Measurements from ENCODE around the gene OASL. TPM values are rescaled to one million over a fixed set of nuclear protein-coding genes. Genes with fewer than 3 reads are reported as not detected.

Gene OASL
- total RNA-seq, 1 experiment from 2014 or later: not detected

DNA sequence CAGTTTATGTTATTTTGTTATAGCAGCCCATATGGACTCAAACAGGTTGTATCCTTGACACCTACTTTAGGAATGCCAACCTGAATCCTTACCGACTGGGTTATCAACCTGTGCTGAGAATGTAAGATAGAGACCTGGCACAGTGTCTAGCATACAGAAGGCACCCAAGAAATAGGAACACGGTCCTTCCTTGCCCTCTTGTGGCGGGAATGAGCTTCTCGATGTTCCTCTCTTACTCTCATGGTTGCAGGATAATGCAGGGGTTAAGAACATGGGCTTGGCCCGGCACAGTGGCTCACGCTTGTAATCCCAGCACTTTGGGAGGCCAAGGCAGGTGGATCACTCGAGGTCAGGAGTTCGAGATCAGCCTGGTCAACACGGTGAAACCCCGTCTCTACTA is 29.3 kb downstream of the OASL start:
- no peak overlapping the region for H3K27ac ChIP-seq (ENCODE audit: insufficient read length, low read depth, low read length)
- no peak overlapping the region for H2BK12ac ChIP-seq (ENCODE audit: insufficient read length, low read depth, low read length)
- no peak overlapping the region for H4K91ac ChIP-seq (ENCODE audit: insufficient read length, low read depth, low read length)
- no peaks in the 10 kb centered on the region for H3K27me3 ChIP-seq (ENCODE audit: insufficient read depth, low read length)
- no peak overlapping the region for H3T11ph ChIP-seq (ENCODE audit: low read length)
- no peaks in the 10 kb centered on the region for H3K4me1 ChIP-seq (ENCODE audit: insufficient read depth, low read length)
- H3K9ac ChIP-seq (ENCODE audit: extremely low read depth, insufficient read length, low read length): no peak overlapping the region
- Mint-ChIP-seq H3K9me3 (no peaks in the 10 kb centered on the region), H3K27ac (no peak overlapping the region), H3K27me3 (ENCODE audit: low read depth) (no peaks in the 10 kb centered on the region), H3K4me3 (no peak overlapping the region), H3K36me3 (ENCODE audit: insufficient read depth in 1 of 3, low read depth in 3 of 3) (peaks cover 32 to 68% (median 57%) of the 10 kb centered on the region in 3 experiments), H3K4me1 (no peaks in the 10 kb centered on the region; a peak in 2 of 4 replicates)
- peak; percentile 74 for DNase-seq
- H3K23ac ChIP-seq (ENCODE audit: insufficient read length, low read depth, low read length): no peak overlapping the region
- H2AFZ ChIP-seq (ENCODE audit: low read length): no peak overlapping the region
- H2AK5ac ChIP-seq (ENCODE audit: insufficient read length, low read length): no peak overlapping the region
- peak; percentile 73 for TF ChIP-seq CTCF (conservative IDR thresholded peaks at IDR 0.05)
- H3K79me1 ChIP-seq (ENCODE audit: insufficient read depth, low read depth, low read length, poor library complexity, severe bottlenecking): no peaks in the 10 kb centered on the region
- WGBS (ENCODE audit: extremely low coverage, insufficient read length, low lambda C conversion rate): no CpG with 5 or more reads among the region's 10 CpGs
- H2BK120ac ChIP-seq (ENCODE audit: low read depth, low read length, poor library complexity, severe bottlenecking): no peak overlapping the region
- no peaks in the 10 kb centered on the region for H4K20me1 ChIP-seq (ENCODE audit: control insufficient read depth, insufficient read depth, insufficient read length)
- no peak overlapping the region for H2BK20ac ChIP-seq (ENCODE audit: low read depth, low read length, poor library complexity, severe bottlenecking)
- H3K9me3 ChIP-seq (ENCODE audit: control insufficient read depth, low read depth, low read length): no peaks in the 10 kb centered on the region
- no peak overlapping the region for H3K56ac ChIP-seq (ENCODE audit: insufficient read length, low read depth, low read length)
- no peak overlapping the region for H4K8ac ChIP-seq (replicated peaks; ENCODE audit: insufficient read length, low read depth, low read length)
- H3K4me2 ChIP-seq (ENCODE audit: insufficient read depth, insufficient read length, low read length): no peak overlapping the region
- H3K18ac ChIP-seq (ENCODE audit: insufficient read length, low read depth, low read length): no peak overlapping the region
- no peak overlapping the region for H3K4ac ChIP-seq (ENCODE audit: low read depth, low read length)
- no peak overlapping the region for H3K14ac ChIP-seq (ENCODE audit: insufficient read depth, low read length)
- H2BK5ac ChIP-seq (ENCODE audit: insufficient read length, low read length): no peak overlapping the region
- no peak overlapping the region for H4K5ac ChIP-seq (ENCODE audit: insufficient read length, low read depth, low read length)
- no peaks in the 10 kb centered on the region for H3K23me2 ChIP-seq (ENCODE audit: insufficient read length, low read depth, low read length, poor library complexity, severe bottlenecking)
- no peak overlapping the region for H2BK15ac ChIP-seq (ENCODE audit: low read depth, low read length)
- no peaks in the 10 kb centered on the region for H3K79me2 ChIP-seq (ENCODE audit: insufficient read depth, low read length)

Data from H9 (cell line).